ENCODE results near the gene BLACAT1. TPM values are rescaled to one million over a fixed set of nuclear protein-coding genes. Genes with fewer than 3 reads are reported as not detected.

BLACAT1 gene
- total and polyA plus RNA-seq, 2 of the 13 experiments (the other 11 are each of a cell fraction or from before 2014, with no cell fraction given) = 1.2 to 2.8 TPM

DNA sequence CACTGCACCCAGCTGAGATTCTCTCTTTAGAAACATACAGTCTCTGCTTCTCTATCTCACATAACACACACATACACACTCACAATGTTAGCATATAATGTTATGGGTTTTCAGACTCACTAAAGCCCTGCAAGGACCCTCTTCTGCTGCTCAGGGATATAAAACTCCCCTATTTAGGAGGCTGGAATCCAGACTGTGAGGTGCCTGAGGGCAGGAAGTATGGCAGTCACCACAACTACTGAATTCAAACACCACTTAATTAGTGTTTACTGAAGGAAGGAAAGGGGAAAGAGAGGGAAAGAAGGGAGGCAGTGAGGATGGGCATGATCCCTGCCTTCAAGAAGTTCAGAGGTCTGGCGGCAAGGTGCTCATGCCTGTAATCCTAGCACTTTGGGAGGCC is 40.8 kb upstream of the BLACAT1 start (continued):
- TF ChIP-seq, protein P1, sequence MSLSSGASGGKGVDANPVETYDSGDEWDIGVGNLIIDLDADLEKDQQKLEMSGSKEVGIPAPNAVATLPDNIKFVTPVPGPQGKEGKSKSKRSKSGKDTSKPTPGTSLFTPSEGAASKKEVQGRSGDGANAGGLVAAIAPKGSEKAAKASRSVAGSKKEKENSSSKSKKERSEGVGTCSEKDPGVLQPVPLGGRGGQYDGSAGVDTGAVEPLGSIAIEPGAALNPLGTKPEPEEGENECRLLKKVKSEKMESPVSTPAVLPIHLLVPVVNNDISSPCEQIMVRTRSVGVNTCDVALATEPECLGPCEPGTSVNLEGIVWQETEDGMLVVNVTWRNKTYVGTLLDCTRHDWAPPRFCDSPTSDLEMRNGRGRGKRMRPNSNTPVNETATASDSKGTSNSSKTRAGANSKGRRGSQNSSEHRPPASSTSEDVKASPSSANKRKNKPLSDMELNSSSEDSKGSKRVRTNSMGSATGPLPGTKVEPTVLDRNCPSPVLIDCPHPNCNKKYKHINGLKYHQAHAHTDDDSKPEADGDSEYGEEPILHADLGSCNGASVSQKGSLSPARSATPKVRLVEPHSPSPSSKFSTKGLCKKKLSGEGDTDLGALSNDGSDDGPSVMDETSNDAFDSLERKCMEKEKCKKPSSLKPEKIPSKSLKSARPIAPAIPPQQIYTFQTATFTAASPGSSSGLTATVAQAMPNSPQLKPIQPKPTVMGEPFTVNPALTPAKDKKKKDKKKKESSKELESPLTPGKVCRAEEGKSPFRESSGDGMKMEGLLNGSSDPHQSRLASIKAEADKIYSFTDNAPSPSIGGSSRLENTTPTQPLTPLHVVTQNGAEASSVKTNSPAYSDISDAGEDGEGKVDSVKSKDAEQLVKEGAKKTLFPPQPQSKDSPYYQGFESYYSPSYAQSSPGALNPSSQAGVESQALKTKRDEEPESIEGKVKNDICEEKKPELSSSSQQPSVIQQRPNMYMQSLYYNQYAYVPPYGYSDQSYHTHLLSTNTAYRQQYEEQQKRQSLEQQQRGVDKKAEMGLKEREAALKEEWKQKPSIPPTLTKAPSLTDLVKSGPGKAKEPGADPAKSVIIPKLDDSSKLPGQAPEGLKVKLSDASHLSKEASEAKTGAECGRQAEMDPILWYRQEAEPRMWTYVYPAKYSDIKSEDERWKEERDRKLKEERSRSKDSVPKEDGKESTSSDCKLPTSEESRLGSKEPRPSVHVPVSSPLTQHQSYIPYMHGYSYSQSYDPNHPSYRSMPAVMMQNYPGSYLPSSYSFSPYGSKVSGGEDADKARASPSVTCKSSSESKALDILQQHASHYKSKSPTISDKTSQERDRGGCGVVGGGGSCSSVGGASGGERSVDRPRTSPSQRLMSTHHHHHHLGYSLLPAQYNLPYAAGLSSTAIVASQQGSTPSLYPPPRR (CRISPR knock-in tag; IDR thresholded peaks at IDR 0.05; ENCODE audit: borderline replicate concordance) = no peak
- TF ChIP-seq MAFF (IDR thresholded peaks at IDR 0.05; ENCODE audit: low read depth, low read length) = no peak

DNA sequence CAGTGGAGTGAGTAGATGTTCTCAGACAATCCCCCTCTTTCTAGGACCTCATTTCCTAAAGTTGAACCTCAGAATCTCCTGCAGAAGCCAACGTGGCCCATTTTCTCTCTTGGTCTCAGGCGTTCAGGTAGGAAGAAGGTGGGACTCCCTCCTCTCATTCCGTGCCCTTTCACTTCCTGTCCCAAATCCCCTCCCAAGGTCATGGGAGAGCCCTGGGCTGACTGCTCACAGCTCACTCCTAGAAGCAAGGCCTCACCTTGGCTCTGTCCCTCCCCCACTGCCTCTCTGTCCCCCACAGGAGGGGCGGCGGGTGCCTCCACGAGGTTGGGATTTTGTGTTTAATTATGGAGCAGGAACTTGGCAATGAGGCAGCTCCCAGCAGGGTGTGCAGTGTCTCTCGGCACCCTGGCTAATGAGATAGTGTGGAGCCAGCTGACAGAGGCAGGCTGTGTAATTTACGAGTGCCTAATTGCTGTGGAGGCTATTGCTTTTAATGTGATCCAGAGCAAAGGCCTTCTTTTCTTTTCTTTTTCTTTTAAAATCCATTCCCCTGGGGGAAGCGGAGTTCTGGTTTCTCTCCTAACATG is 39.5 kb upstream of the BLACAT1 start:
- 5% methylated on average over 9 of the region's 9 CpGs for WGBS (ENCODE audit: low lambda C conversion rate)
- TF ChIP-seq ZMYM4 (CRISPR knock-in tag; IDR thresholded peaks at IDR 0.05) (no peak), ETV5 (CRISPR knock-in tag; IDR thresholded peaks at IDR 0.05; ENCODE audit: borderline replicate concordance) (peak; percentile 74; the same call in 1 of the 2 replicates), RXRB (CRISPR knock-in tag; IDR thresholded peaks at IDR 0.05; ENCODE audit: borderline replicate concordance) (peak; percentile 13; the same call in 1 of the 2 replicates), PHF21A (CRISPR knock-in tag; IDR thresholded peaks at IDR 0.05) (peak; percentile 60; the same call in 1 of the 2 replicates), SCMH1 (CRISPR knock-in tag; IDR thresholded peaks at IDR 0.05; ENCODE audit: borderline replicate concordance) (no peak), ZNF792 (CRISPR knock-in tag; IDR thresholded peaks at IDR 0.05) (no peak), MTA1 (CRISPR knock-in tag; IDR thresholded peaks at IDR 0.05; ENCODE audit: borderline replicate concordance) (0 out of 2 replicates have a peak, but pooled peaks have one; percentile 33), GABPB1 (CRISPR knock-in tag; IDR thresholded peaks at IDR 0.05) (peak; percentile 60)
- TF ChIP-seq, protein P2, sequence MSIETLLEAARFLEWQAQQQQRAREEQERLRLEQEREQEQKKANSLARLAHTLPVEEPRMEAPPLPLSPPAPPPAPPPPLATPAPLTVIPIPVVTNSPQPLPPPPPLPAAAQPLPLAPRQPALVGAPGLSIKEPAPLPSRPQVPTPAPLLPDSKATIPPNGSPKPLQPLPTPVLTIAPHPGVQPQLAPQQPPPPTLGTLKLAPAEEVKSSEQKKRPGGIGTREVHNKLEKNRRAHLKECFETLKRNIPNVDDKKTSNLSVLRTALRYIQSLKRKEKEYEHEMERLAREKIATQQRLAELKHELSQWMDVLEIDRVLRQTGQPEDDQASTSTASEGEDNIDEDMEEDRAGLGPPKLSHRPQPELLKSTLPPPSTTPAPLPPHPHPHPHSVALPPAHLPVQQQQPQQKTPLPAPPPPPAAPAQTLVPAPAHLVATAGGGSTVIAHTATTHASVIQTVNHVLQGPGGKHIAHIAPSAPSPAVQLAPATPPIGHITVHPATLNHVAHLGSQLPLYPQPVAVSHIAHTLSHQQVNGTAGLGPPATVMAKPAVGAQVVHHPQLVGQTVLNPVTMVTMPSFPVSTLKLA (IDR thresholded peaks at IDR 0.05) = no peak
- TF ChIP-seq, protein P3, sequence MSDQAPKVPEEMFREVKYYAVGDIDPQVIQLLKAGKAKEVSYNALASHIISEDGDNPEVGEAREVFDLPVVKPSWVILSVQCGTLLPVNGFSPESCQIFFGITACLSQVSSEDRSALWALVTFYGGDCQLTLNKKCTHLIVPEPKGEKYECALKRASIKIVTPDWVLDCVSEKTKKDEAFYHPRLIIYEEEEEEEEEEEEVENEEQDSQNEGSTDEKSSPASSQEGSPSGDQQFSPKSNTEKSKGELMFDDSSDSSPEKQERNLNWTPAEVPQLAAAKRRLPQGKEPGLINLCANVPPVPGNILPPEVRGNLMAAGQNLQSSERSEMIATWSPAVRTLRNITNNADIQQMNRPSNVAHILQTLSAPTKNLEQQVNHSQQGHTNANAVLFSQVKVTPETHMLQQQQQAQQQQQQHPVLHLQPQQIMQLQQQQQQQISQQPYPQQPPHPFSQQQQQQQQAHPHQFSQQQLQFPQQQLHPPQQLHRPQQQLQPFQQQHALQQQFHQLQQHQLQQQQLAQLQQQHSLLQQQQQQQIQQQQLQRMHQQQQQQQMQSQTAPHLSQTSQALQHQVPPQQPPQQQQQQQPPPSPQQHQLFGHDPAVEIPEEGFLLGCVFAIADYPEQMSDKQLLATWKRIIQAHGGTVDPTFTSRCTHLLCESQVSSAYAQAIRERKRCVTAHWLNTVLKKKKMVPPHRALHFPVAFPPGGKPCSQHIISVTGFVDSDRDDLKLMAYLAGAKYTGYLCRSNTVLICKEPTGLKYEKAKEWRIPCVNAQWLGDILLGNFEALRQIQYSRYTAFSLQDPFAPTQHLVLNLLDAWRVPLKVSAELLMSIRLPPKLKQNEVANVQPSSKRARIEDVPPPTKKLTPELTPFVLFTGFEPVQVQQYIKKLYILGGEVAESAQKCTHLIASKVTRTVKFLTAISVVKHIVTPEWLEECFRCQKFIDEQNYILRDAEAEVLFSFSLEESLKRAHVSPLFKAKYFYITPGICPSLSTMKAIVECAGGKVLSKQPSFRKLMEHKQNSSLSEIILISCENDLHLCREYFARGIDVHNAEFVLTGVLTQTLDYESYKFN (CRISPR knock-in tag; conservative IDR thresholded peaks at IDR 0.05) = peak; percentile 49; the same call in 1 of the 2 replicates

More for the DNA sequence above, 39.5 kb upstream of the BLACAT1 start:
- no peak overlapping the region for H2AFZ ChIP-seq (ENCODE audit: low read length)
- H3K9me3 ChIP-seq (ENCODE audit: low read length) = no peaks in the 10 kb centered on the region
- no peak overlapping the region for H3K27ac ChIP-seq (ENCODE audit: extremely low read length, insufficient read depth, low read length)
- FAIRE-seq (peak; percentile 15), DNase-seq (ENCODE audit: low spot score) (no peak), ATAC-seq (no peak; the same call in 2 of the 3 replicates)
- in situ Hi-C loops (cut with HindIII; ENCODE audit: extremely low pct_ligation_motif_present, low pct_unique_long_range_greater_than_20kb) = no loop called here
- peak overlapping the region in 1 of 3 experiments; percentile 48; a peak in 2 of 6 replicates for H3K4me3 ChIP-seq (replicated peaks in 1 of 3; ENCODE audit: insufficient read depth in 1 of 3, low read depth in 2 of 3, low read length in 3 of 3)
- H3K9ac ChIP-seq (ENCODE audit: insufficient read depth, low read depth, low read length) = peak overlapping the region; percentile 31; the same call in 1 of the 2 replicates
- peaks cover 92% of the 10 kb centered on the region for H3K4me1 ChIP-seq (ENCODE audit: insufficient read depth, low read length)
- BruUV-seq (replicated peaks) = no TSS peak
- peak overlapping the region; percentile 73 for H3K4me2 ChIP-seq (ENCODE audit: low read depth, low read length)
- CTCF ChIA-PET (ENCODE audit: low intra/inter-chr PET ratio, low total read pairs) = interaction anchor here (1.3 kb wide), 1 partner anchor 29 kb away, joined by 4 read pairs; no protein-coding TSS in a partner anchor
- peaks cover 0 to 8% of the 10 kb centered on the region in 2 experiments; a peak in 2 of 5 replicates for H3K27me3 ChIP-seq (ENCODE audit: control insufficient read depth in 1 of 2, insufficient read depth in 2 of 2, low read length in 2 of 2)
- POLR2A ChIA-PET = interaction anchor here (0.8 kb wide), 1 partner anchor 45 kb away, joined by 4 read pairs; no protein-coding TSS in a partner anchor
- H3K79me2 ChIP-seq (ENCODE audit: insufficient read depth, low read length) = no peaks in the 10 kb centered on the region
- no peaks in the 10 kb centered on the region for H3K36me3 ChIP-seq (replicated peaks in 1 of 2; ENCODE audit: control insufficient read depth in 1 of 2, insufficient read depth in 2 of 2, low read length in 2 of 2)
- no peaks in the 10 kb centered on the region for H4K20me1 ChIP-seq (ENCODE audit: insufficient read depth, low read length)
- intact Hi-C loops (cut with micrococcal nuclease; ENCODE audit: unreplicated experiment) = no loop called here

Measured in HepG2 (cell line).